DOHH2 (cell line): Measurements from ENCODE around the gene FOXN3.

ENCODE experiments used
- CTCF ChIP-seq: fragments of 200-600 bp; sonication (generic); IDR thresholded peaks from one replicate; pipeline ENCODE4 v1.5.1; 2014; ENCODE audit warnings: antibody characterized with exemption, mild to moderate bottlenecking, low read depth, low read length; ENCODE audit not compliant: poor library complexity, severe bottlenecking
- EZH2phosphoT487 ChIP-seq: fragments of 200-600 bp; sonication (generic); IDR thresholded peaks from 2 replicates; pipeline ENCODE4 v1.6.1; 2017; ENCODE audit warnings: borderline replicate concordance, mild to moderate bottlenecking, antibody characterized with exemption, low read length, moderate library complexity, mixed read lengths

- TF ChIP-seq CTCF (no peak), EZH2phosphoT487 (no peak)
Observed at GRCh38 chr14:89405712-89406111, 11.3 kb downstream of the FOXN3 start.
